Lower lobe of right lung (tissue), 2 donors: ENCODE measurements around the gene FBXO36. TPM values are rescaled to one million over a fixed set of nuclear protein-coding genes. Genes with fewer than 3 reads are reported as not detected.

Experiments
- ATAC-seq, 2 donors: fragments of 200-7000 bp; cut with Tn5 transposase; one replicate each; pipeline ENCODE4 v1.9.1; 2020 to 2022; ENCODE audit warnings: mild to moderate bottlenecking in 2 of 2, moderate library complexity in 2 of 2
- DNase-seq: peaks from one replicate; pipeline ENCODE4 v3.0.0-alpha.2; 2020
- H3K27ac ChIP-seq: fragments of 200-600 bp; one replicate; pipeline ENCODE4 v1.8.0; 2022
- H3K27me3 ChIP-seq: fragments of 200-600 bp; one replicate; pipeline ENCODE4 v1.8.0; 2022; ENCODE audit warnings: low read depth
- H3K36me3 ChIP-seq: fragments of 200-600 bp; one replicate; pipeline ENCODE4 v1.8.0; 2022; ENCODE audit warnings: mild to moderate bottlenecking
- H3K4me1 ChIP-seq: fragments of 200-600 bp; one replicate; pipeline ENCODE4 v1.8.0; 2022
- H3K4me3 ChIP-seq: fragments of 200-600 bp; one replicate; pipeline ENCODE4 v1.8.0; 2022; ENCODE audit warnings: mild to moderate bottlenecking
- H3K9me3 ChIP-seq: fragments of 200-600 bp; one replicate; pipeline ENCODE4 v1.8.0; 2022
- CTCF ChIP-seq: fragments of 200-600 bp; IDR thresholded peaks from one replicate; pipeline ENCODE4 v1.8.0; 2022; ENCODE audit warnings: antibody characterized with exemption, mild to moderate bottlenecking
- intact Hi-C: fragments of 100-400 bp; cut with DNase I; formaldehyde crosslinking; loops from one replicate; pipeline ENCODE4 v1.11.0; 2022
- total RNA-seq: library from RNA; stranded (reverse); fragmentation: NEBNext Ultra II Directional; extraction: Animal tissue kit (Norgen Biotek cat#: 25700); gene quantifications from one replicate; pipeline ENCODE4 v1.2.1, GENCODE V29; 2021
- donor health status: DM: no; HTN: yes; CAD: no; lungs with severe emphysema.

Gene FBXO36
- total RNA-seq, 1 donor from 2014 or later, result 3.3 TPM

DNA sequence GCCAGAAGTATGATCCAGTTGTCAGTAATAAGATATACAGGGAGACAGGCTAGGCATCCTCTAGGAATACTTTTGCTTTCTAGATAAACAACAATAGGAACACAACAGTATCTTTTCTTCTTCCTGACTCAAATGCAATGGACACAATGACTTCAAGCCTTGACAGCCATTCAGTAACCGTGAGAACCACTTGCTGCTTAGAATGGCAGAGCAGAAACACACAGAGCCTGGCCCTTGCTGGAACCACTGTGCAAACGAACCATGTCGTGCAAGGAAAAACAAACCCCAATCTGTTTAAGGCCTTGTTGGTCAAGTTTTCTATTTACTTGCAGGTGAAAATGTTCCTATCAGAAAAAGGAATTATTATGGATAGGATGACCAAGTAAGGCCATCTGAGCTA is 19.3 kb upstream of the FBXO36 start:
- Histone ChIP-seq H3K9me3 (no peaks in the 10 kb centered on the region), H3K4me3 (no peak overlapping the region), H3K36me3 (peaks cover 42% of the 10 kb centered on the region), H3K27me3 (no peaks in the 10 kb centered on the region), H3K4me1 (peaks cover 25% of the 10 kb centered on the region), H3K27ac (no peak overlapping the region)
- TF ChIP-seq CTCF, result no peak
- DNase-seq (no peak), ATAC-seq (no peak)
- intact Hi-C loops, result no loop called here

GRCh38 chr2:229905601-229906000 is 16.7 kb upstream of the FBXO36 start:
- ATAC-seq (no peak), DNase-seq (no peak)
- peaks cover 50% of the 10 kb centered on the region for H3K36me3 ChIP-seq
- H3K4me1 ChIP-seq, result peaks cover 30% of the 10 kb centered on the region
- no peaks in the 10 kb centered on the region for H3K9me3 ChIP-seq
- H3K27ac ChIP-seq, result no peak overlapping the region
- no peaks in the 10 kb centered on the region for H3K27me3 ChIP-seq
- no peak overlapping the region for H3K4me3 ChIP-seq
- intact Hi-C loops, result no loop called here
- TF ChIP-seq CTCF, result no peak

- no peaks in the 10 kb centered on the region for H3K9me3 ChIP-seq
- H3K27ac ChIP-seq, result no peak overlapping the region
- H3K4me1 ChIP-seq, result peaks cover 39% of the 10 kb centered on the region
- peaks cover 38% of the 10 kb centered on the region for H3K36me3 ChIP-seq
- intact Hi-C loops, result no loop called here
- no peaks in the 10 kb centered on the region for H3K27me3 ChIP-seq
- DNase-seq (no peak), ATAC-seq (peak; percentile 30 to 71)
- TF ChIP-seq CTCF, result no peak
- H3K4me3 ChIP-seq, result no peak overlapping the region
Measured at GRCh38 chr2:229909090-229909489, 13.2 kb upstream of the FBXO36 start.

GRCh38 chr2:229910147-229910831 is 12.0 kb upstream of the FBXO36 start:
- H3K36me3 ChIP-seq, result peaks cover 29% of the 10 kb centered on the region
- H3K4me3 ChIP-seq, result no peak overlapping the region
- intact Hi-C loops, result no loop called here
- no peak overlapping the region for H3K27ac ChIP-seq
- H3K4me1 ChIP-seq, result peaks cover 51% of the 10 kb centered on the region
- DNase-seq (no peak), ATAC-seq (no peak)
- TF ChIP-seq CTCF, result no peak
- H3K9me3 ChIP-seq, result no peaks in the 10 kb centered on the region
- no peaks in the 10 kb centered on the region for H3K27me3 ChIP-seq

GRCh38 chr2:229910832-229911412 is 11.4 kb upstream of the FBXO36 start:
- peaks cover 27% of the 10 kb centered on the region for H3K36me3 ChIP-seq
- ATAC-seq (peak in 1 of 2 donors; percentile 53), DNase-seq (no peak)
- intact Hi-C loops, result no loop called here
- no peaks in the 10 kb centered on the region for H3K9me3 ChIP-seq
- no peak overlapping the region for H3K27ac ChIP-seq
- H3K27me3 ChIP-seq, result no peaks in the 10 kb centered on the region
- H3K4me3 ChIP-seq, result no peak overlapping the region
- peaks cover 52% of the 10 kb centered on the region for H3K4me1 ChIP-seq
- peak; percentile 29 for TF ChIP-seq CTCF
